ENCODE data around the gene TAF4. TPM values are rescaled to one million over a fixed set of nuclear protein-coding genes. Genes with fewer than 3 reads are reported as not detected.

Gene TAF4
- total and polyA plus RNA-seq, 2 donors (not counting 3 experiments of a cell fraction or from before 2014, with no cell fraction given), result 6.1 to 19.5 TPM

DNA sequence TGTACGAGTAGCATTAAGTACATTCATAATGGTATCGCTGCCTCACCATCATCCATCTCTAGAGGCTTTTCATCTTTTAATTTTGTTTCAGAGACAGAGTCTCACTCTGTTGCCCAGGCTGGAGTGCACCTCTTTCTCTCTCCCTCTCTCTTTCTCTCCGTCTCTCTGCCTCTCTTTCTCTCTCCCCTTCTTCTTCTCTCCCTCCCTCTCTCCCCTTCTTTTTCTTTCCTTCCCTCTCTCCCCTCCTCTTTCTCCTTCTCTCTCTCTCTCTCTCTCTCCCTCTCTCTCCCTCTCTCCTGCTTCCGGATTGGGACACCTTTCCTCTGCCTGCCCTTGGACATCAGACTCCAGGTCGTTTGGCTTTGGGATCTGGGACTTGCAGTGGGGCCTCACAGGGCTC lies 17.6 kb upstream of the TAF4 start:
- Histone ChIP-seq H3K9me3 (replicated peaks; ENCODE audit: control insufficient read depth, insufficient read depth, low read length) (no peaks in the 10 kb centered on the region), H3K9me1 (replicated peaks; ENCODE audit: control insufficient read depth, extremely low read depth, insufficient read depth, low read length) (no peaks in the 10 kb centered on the region), H3K4me1 (ENCODE audit: control insufficient read depth, extremely low read depth, insufficient read depth, low read length) (no peaks in the 10 kb centered on the region), H3K79me2 (ENCODE audit: control insufficient read depth, insufficient read depth, low read length) (no peaks in the 10 kb centered on the region), H3K36me3 (ENCODE audit: control insufficient read depth in 2 of 2, extremely low read depth in 1 of 2, insufficient read depth in 2 of 2, low read length in 2 of 2) (no peaks in the 10 kb centered on the region), H2AFZ (ENCODE audit: low read depth, low read length) (no peak overlapping the region), H3K27me3 (ENCODE audit: control insufficient read depth in 2 of 2, insufficient read depth in 2 of 2, low read length in 2 of 2) (no peaks in the 10 kb centered on the region), H3K4me2 (ENCODE audit: insufficient read depth, low read length) (no peak overlapping the region), H3K27ac (ENCODE audit: insufficient read depth, low read depth, low read length) (no peak overlapping the region), H3K4me3 (replicated peaks in 1 of 3; ENCODE audit: insufficient read depth in 1 of 3, low read depth in 1 of 3, low read length in 3 of 3) (no peak overlapping the region), H3K9ac (replicated peaks; ENCODE audit: extremely low read depth, insufficient read depth, low read length) (no peak overlapping the region), H4K20me1 (replicated peaks; ENCODE audit: control insufficient read depth, extremely low read depth, insufficient read depth, low read length) (no peaks in the 10 kb centered on the region)
- ChIA-PET POLR2A (no interaction called here), CTCF (no interaction called here)
- FAIRE-seq (no peak), DNase-seq (ENCODE audit: low read depth, low spot score) (no peak)
- intact Hi-C loops (cut with micrococcal nuclease), result no loop called here
- dilution Hi-C loops (cut with MboI; ENCODE audit: extremely low pct_ligation_motif_present, low sequenced_read_pairs), result no loop called here
- TF ChIP-seq EZH2 (IDR thresholded peaks at IDR 0.05; ENCODE audit: borderline replicate concordance, low read depth, low read length, severe bottlenecking) (no peak), FOS (IDR thresholded peaks at IDR 0.05; ENCODE audit: borderline replicate concordance, insufficient read depth, low read length) (no peak), MYC (IDR thresholded peaks at IDR 0.05; ENCODE audit: low read depth, low read length) (no peak), POLR2AphosphoS5 (IDR thresholded peaks at IDR 0.05; ENCODE audit: insufficient read depth, low read depth, low read length) (no peak), POLR2A (IDR thresholded peaks at IDR 0.05; ENCODE audit: low read depth, low read length) (no peak), GATA2 (IDR thresholded peaks at IDR 0.05; ENCODE audit: insufficient read depth, insufficient read length, low read depth, low read length) (no peak), JUN (IDR thresholded peaks at IDR 0.05; ENCODE audit: borderline replicate concordance, insufficient read depth, insufficient read length, low read depth) (no peak)
- TF ChIP-seq, protein P1, sequence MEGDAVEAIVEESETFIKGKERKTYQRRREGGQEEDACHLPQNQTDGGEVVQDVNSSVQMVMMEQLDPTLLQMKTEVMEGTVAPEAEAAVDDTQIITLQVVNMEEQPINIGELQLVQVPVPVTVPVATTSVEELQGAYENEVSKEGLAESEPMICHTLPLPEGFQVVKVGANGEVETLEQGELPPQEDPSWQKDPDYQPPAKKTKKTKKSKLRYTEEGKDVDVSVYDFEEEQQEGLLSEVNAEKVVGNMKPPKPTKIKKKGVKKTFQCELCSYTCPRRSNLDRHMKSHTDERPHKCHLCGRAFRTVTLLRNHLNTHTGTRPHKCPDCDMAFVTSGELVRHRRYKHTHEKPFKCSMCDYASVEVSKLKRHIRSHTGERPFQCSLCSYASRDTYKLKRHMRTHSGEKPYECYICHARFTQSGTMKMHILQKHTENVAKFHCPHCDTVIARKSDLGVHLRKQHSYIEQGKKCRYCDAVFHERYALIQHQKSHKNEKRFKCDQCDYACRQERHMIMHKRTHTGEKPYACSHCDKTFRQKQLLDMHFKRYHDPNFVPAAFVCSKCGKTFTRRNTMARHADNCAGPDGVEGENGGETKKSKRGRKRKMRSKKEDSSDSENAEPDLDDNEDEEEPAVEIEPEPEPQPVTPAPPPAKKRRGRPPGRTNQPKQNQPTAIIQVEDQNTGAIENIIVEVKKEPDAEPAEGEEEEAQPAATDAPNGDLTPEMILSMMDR (IDR thresholded peaks at IDR 0.05; ENCODE audit: extremely low read depth in 1 of 2, insufficient read depth in 1 of 2, low read depth in 1 of 2, low read length in 2 of 2), result no peak
- TF ChIP-seq, protein P2, sequence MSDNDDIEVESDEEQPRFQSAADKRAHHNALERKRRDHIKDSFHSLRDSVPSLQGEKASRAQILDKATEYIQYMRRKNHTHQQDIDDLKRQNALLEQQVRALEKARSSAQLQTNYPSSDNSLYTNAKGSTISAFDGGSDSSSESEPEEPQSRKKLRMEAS (IDR thresholded peaks at IDR 0.05; ENCODE audit: insufficient read depth, insufficient read length), result no peak
- BruUV-seq (replicated peaks), result no TSS peak

Measured in endothelial cell of umbilical vein (primary cell).